Measurements from ENCODE around the gene CPNE7.

- TF ChIP-seq CTCF (IDR thresholded peaks at IDR 0.05) (no peak), POLR2A (IDR thresholded peaks at IDR 0.05) (no peak)
Observed at GRCh38 chr16:89601906-89602272, 26.3 kb downstream of the CPNE7 start.
